Chondrocyte (in vitro differentiated cells): ENCODE results near the gene LYVE1. TPM values are rescaled to one million over a fixed set of nuclear protein-coding genes. Genes with fewer than 3 reads are reported as not detected.

Experiments
- DNase-seq: peaks from one replicate; pipeline ENCODE4 v3.0.0; 2021; ENCODE audit warnings: mixed read lengths, low spot score
- H3K27ac Mint-ChIP-seq: one replicate; pipeline ENCODE4 v1.8.0; 2021; ENCODE audit warnings: mild to moderate bottlenecking, moderate library complexity, mixed read lengths; ENCODE audit not compliant: unreplicated experiment
- H3K27me3 Mint-ChIP-seq: 2 replicates; pipeline ENCODE4 v1.8.0; 2021; ENCODE audit warnings: low read depth, mixed read lengths
- H3K36me3 Mint-ChIP-seq: 2 replicates; pipeline ENCODE4 v1.8.0; 2021; ENCODE audit warnings: low read depth, mixed read lengths
- H3K4me1 Mint-ChIP-seq: 2 replicates; pipeline ENCODE4 v1.8.0; 2021; ENCODE audit warnings: low read depth, mild to moderate bottlenecking, mixed read lengths
- H3K4me3 Mint-ChIP-seq: one replicate; pipeline ENCODE4 v1.8.0; 2021; ENCODE audit warnings: mild to moderate bottlenecking, moderate library complexity, mixed read lengths; ENCODE audit not compliant: unreplicated experiment
- H3K9me3 Mint-ChIP-seq: 2 replicates; pipeline ENCODE4 v1.8.0; 2021; ENCODE audit warnings: low read depth, mixed read lengths
- CTCF ChIP-seq: fragments of 200-600 bp; sonication (generic); IDR thresholded peaks from 2 replicates; pipeline ENCODE4 v1.5.0; 2021; ENCODE audit warnings: antibody characterized with exemption, mild to moderate bottlenecking, moderate library complexity
- total RNA-seq: library from RNA; stranded (reverse); gene quantifications from 3 replicates; pipeline ENCODE4 v1.2.1, GENCODE V29; 2021

The LYVE1 gene
- total RNA-seq, 1 donor from 2014 or later, result 3.5 TPM

- H3K4me3 Mint-ChIP-seq, result no peak overlapping the region
- peaks cover 3% of the 10 kb centered on the region for H3K4me1 Mint-ChIP-seq
- H3K27me3 Mint-ChIP-seq, result no peaks in the 10 kb centered on the region
- no peak for TF ChIP-seq CTCF
- no peak overlapping the region for H3K27ac Mint-ChIP-seq
- peaks cover 11% of the 10 kb centered on the region for H3K9me3 Mint-ChIP-seq
- no peaks in the 10 kb centered on the region for H3K36me3 Mint-ChIP-seq
- DNase-seq, result no peak
These were observed 17.8 kb downstream of the LYVE1 start for GRCh38 chr11:10550503-10551289.

- Mint-ChIP-seq H3K4me3 (no peak overlapping the region), H3K4me1 (peaks cover 11% of the 10 kb centered on the region), H3K36me3 (no peaks in the 10 kb centered on the region), H3K27me3 (no peaks in the 10 kb centered on the region), H3K27ac (no peak overlapping the region), H3K9me3 (no peaks in the 10 kb centered on the region)
- DNase-seq, result no peak
- no peak for TF ChIP-seq CTCF
These were observed 23.7 kb downstream of the LYVE1 start for GRCh38 chr11:10544491-10545465.

GRCh38 chr11:10543782-10544181 is 24.7 kb downstream of the LYVE1 start:
- no peak overlapping the region for H3K27ac Mint-ChIP-seq
- peaks cover 21% of the 10 kb centered on the region for H3K4me1 Mint-ChIP-seq
- no peaks in the 10 kb centered on the region for H3K27me3 Mint-ChIP-seq
- H3K4me3 Mint-ChIP-seq, result no peak overlapping the region
- DNase-seq, result peak; percentile 86
- no peaks in the 10 kb centered on the region for H3K36me3 Mint-ChIP-seq
- no peak for TF ChIP-seq CTCF
- H3K9me3 Mint-ChIP-seq, result no peaks in the 10 kb centered on the region

GRCh38 chr11:10542776-10543175 is 25.7 kb downstream of the LYVE1 start:
- no peak for TF ChIP-seq CTCF
- Mint-ChIP-seq H3K4me1 (peaks cover 31% of the 10 kb centered on the region), H3K4me3 (no peak overlapping the region), H3K27me3 (no peaks in the 10 kb centered on the region), H3K36me3 (no peaks in the 10 kb centered on the region), H3K9me3 (no peaks in the 10 kb centered on the region), H3K27ac (no peak overlapping the region)
- DNase-seq, result no peak

- H3K36me3 Mint-ChIP-seq, result no peaks in the 10 kb centered on the region
- H3K4me1 Mint-ChIP-seq, result peaks cover 41% of the 10 kb centered on the region
- peak overlapping the region; percentile 76 for H3K27ac Mint-ChIP-seq
- peak overlapping the region; percentile 90 for H3K4me3 Mint-ChIP-seq
- no peak for DNase-seq
- no peaks in the 10 kb centered on the region for H3K27me3 Mint-ChIP-seq
- TF ChIP-seq CTCF, result no peak
- no peaks in the 10 kb centered on the region for H3K9me3 Mint-ChIP-seq
These were observed 26.9 kb downstream of the LYVE1 start for GRCh38 chr11:10541561-10541930.
